HG03066 (cell line): ENCODE measurements around the gene COPG2.

Experiments used
- ATAC-seq: cut with Tn5 transposase; IDR thresholded peaks from one replicate; pipeline ENCODE4 v1.9.1; 2021; ENCODE audit warnings: low read depth; ENCODE audit not compliant: unreplicated experiment

The COPG2 gene

DNA sequence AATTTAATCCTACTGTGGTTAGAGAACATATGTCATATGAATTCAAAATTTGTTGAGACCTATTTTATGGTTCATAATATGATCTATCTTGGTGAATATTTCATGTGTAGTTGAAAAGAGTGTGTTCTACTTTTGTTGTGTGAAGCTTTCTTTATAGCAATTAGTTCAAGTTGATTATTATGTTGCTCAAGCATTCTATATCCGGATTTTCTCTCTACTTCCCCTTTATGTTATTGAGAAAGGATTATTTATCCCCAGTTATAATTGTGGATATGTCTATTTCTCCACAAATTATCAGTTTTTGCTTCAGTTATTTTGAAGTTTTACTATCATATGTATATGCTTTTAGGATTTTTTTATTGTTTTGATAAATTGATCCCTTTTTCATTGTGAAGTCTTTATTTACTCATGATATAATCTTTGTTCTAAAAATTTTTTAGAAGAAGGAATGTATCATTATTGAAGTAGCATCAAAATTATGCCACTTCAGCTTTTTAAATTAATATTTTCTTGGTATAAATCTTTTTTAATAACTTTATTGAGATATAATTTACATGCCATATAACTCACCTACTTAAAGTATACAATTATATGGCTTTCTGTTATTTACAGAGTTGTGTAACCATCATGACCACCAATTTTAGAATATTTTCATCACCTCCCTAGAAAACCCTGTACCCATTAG lies 188.7 kb downstream of the COPG2 start:
- ATAC-seq = no peak

DNA sequence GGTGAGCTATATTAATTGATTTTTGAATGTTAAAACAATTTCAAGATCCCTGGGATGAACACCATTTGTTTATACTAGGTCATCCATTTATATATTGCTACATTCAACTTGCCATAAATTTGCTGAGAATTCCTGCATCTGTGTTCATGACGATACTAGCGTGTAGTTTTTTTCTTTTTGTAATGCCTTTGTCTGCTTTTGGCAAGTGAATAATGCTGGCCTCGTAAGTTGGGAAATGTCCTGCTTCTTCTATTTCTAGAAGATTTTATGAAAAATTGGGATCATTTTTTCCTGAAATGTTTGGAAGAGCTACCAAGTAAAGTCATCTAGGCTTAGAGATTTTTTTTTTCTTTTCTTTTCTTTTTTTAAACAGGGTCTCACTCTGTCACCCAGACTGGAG lies 189.6 kb downstream of the COPG2 start:
- ATAC-seq = no peak

DNA sequence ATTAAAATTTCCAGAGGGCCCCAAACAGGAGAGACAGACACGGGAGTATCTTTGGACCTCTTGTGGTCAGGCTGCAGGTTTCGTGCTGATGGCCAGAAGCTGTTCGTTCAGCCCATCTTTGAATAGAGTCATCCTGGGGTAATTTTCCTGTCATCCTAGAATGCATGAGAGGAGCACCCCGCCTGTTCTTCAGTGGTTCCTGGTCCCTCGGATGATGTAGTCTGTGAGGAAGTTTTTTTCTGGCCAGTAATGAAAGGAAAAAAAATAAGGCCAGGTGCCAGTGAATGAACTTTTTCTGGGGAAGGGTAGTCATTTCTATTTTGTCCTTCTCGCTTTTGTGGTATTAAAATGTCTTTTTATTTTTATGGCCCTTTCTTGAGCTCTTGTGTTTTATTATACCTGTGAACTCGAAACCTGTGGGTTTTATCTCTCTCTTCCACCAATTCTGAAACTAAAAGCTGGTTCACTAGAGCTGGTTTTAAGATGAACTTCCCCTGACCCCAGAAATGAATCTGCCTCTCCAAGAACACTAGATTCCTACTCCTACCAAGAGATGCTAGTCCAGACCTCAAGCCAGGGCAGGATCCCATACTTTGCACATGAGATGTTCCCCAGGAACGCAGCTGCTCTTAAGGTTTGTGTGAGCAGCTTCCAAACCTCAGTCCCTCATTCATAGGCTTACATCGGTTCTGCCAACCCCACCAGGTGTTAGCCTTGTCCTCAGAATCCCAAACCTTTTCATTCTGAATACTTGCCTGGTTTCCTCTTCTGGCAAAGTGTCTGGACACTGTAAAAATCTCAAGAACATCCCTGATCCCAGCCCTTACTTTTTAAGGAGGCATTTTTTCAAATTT lies 192.0 kb downstream of the COPG2 start:
- peak; percentile 92 for ATAC-seq

DNA sequence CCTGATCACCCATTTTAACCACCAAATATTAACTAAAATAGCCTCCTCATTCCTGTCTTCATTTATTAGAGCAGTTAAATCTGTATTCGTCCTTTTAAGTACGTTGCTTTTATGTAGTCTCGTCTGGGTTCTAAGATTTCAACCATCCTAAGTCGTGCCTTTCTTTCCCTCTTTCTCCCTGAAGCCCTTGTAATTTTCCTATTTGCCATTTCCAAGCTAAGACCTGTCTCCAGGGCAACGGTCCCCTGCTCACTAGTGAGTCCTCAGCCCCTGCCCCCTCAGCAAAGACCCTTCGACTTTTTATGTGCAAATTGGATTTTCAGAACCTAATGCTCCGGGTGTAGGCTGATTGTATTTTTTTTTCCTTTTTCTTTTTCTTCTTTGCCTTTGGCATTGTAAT lies 192.8 kb downstream of the COPG2 start:
- ATAC-seq = no peak

DNA sequence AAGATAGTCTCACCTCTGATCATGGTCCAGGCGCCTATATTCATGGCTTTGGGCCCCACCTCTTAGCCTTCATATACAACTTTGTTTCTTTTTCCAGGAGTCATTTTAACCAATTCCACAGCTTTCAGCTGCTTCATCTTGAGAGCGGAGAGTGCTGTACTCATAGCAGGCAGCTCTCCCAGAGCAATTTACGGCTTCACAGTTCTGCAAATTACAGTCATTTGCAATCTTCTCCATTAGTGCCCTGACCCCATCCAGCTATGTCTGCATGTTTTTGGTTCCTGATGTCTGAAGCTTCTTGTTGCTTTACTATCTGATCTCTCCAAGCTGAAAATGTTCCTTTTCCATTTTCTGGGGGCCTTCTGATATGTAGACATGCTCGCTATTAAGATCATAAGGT lies 194.7 kb downstream of the COPG2 start:
- ATAC-seq = no peak

DNA sequence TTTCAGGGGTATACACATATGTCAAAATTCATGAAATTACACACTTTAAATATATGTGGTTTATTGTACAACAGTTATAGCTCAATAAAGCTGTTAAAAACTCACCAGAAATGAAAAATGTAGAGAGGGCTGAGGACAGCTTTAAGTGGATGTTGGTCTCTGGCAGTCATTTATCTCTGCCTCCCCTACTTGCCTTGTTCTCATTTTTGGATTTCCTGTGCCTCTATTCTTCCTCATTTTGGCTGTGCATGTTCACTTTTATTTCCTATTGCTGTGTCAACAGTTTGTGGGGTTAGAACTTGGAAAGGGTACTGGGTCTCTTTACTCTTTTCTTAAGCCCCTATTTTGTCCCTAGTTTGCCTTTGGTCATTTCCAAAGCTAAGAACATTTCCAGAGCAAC lies 195.3 kb downstream of the COPG2 start:
- no peak for ATAC-seq

DNA sequence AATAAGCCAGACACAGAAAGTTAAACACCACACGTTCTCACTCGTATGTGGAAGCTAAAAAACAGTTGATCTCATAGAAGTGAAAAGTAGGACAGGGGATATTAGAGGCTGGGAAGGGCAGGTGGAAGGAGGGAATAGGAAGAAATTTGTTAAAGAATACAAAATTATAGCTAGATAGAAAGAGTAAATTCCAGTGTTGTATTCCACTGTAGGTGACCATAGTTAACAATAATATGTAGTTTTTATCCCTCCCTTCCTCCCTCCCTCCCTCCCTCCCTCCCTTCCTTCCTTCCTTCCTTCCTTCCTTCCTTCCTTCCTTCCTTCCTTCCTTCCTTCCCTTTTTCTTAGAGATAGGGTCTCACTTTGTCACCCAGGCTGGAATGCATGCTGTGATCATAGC lies 196.6 kb downstream of the COPG2 start:
- no peak for ATAC-seq

DNA sequence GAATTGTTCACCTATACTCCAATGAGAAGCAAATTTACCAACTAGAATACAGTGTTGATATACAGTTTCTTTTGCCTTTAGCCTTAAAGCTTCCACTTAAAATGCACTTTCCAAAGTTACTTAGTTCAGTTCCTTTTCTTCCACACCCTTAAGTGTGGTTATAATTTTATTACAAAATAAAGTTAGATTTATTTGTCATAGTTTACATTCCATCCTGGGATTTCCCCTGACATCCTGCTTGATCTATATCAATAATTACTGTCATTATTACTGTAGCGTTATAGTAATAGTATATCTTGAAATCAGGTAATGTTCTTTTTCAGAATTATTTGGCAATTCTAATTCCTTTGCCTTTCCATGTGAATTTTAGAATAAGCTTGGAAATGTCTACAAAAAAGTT lies 199.9 kb downstream of the COPG2 start:
- no peak for ATAC-seq

DNA sequence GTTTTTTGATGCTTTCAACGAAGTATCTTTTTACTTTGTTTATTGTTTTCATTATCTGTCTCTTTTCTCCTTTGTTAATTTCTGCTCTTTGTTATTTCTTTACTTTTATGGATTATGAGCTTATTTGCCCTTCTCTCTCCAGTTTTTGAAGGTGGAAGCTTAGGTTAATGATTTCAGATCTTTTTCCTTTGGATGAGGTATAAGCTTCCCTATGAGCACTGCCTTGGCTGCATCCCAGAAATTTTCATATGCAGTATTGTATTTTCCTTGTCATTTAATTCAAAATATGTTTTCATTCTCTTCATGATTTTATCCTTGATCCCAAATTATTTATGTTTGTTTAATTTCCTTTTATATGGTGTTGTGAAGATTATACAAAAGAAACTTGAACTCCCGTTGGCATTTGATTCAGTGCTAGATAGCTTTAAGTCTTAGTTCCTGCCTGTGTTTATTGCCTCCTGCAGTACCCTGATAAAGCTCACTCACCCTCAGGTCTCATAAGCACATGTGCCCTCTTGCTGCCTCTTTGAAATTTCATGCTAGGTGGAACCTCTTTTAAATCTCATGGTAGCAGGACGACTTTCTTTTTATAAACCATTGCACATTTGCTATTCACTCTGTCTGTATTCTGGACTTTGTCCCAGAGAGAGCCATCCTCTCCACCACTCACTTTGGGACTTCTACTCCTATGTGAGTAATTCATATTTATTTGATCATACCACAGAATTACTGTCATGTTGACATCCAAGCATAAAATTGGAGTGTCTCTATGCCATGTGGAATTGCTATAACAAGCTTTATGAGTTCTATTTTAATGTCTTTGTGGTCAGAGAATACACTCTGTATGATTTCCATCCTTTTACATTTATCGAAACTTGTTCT lies 204.8 kb downstream of the COPG2 start:
- ATAC-seq = no peak

DNA sequence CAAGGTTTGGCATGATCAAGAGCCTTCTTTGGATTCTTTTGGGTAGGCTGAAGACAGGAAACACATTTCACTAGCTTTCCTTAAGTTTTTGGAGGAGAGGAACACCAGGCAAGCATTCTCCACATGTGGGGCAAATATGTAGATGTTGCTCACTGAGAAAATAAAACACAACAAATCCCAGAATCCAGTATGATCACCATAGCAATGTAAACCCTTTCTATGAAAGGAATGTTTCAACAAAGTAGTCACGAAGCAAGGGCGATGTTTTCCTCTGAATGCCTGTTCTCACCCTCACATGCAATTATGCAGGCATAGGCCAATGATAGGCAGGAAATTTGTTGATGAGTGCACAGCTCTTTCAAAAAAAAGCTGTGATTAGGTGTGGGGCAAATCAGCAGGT lies 207.3 kb downstream of the COPG2 start:
- no peak for ATAC-seq

DNA sequence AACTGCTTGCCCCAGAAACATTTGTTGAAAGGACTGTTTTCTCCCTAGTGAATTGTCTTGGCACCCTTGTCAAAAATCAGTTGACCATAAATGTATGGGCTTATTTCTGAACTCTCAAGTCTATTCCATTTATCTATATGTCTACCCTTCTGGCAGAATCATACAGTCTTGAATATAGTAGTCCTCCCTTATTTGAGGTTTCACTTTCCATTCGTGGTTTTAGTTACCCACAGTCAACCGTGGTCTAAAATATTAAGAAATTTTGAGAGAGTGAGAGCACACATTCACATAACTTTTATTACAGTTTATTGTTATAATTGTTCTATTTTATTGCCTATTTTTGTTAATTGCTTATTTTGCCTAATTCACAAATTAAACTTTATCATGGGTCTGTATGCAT lies 210.3 kb downstream of the COPG2 start:
- peak; percentile 58 for ATAC-seq
